GM23248 (cell line): ENCODE measurements around the gene FNDC3B. TPM values are rescaled to one million over a fixed set of nuclear protein-coding genes. Genes with fewer than 3 reads are reported as not detected.

Experiments used
- DNase-seq: peaks from one replicate; pipeline ENCODE4 v3.0.0-alpha.2; 2015
- H2AFZ ChIP-seq: fragments of 200-600 bp; sonication (generic); 2 replicates; pipeline ENCODE4 v1.6.1; 2016; ENCODE audit warnings: antibody characterized with exemption
- H3F3A ChIP-seq: fragments of 200-600 bp; sonication (generic); 2 replicates; pipeline ENCODE4 v1.6.1; 2016; ENCODE audit warnings: mild to moderate bottlenecking, antibody characterized with exemption, mixed run types; ENCODE audit not compliant: insufficient read depth
- H3K27ac ChIP-seq: fragments of 200-600 bp; sonication (generic); 2 replicates; pipeline ENCODE4 v1.5.1; 2016; ENCODE audit warnings: mild to moderate bottlenecking
- H3K27me3 ChIP-seq: fragments of 200-600 bp; sonication (generic); replicated peaks from 2 replicates; pipeline ENCODE4 v1.6.1; 2016; ENCODE audit warnings: mild to moderate bottlenecking; ENCODE audit not compliant: insufficient read depth
- H3K36me3 ChIP-seq: fragments of 200-600 bp; sonication (generic); 2 replicates; pipeline ENCODE4 v1.6.1; 2016; ENCODE audit warnings: low read depth, mild to moderate bottlenecking
- H3K4me1 ChIP-seq: fragments of 200-600 bp; sonication (generic); 2 replicates; pipeline ENCODE4 v1.6.1; 2016; ENCODE audit warnings: mild to moderate bottlenecking; ENCODE audit not compliant: insufficient read depth
- H3K4me2 ChIP-seq: fragments of 200-600 bp; sonication (generic); one replicate; pipeline ENCODE4 v1.6.1; 2016; ENCODE audit warnings: mild to moderate bottlenecking; ENCODE audit not compliant: unreplicated experiment
- H3K4me3 ChIP-seq: fragments of 200-600 bp; sonication (generic); 2 replicates; pipeline ENCODE4 v1.5.1; 2016; ENCODE audit warnings: mild to moderate bottlenecking
- H3K79me2 ChIP-seq: fragments of 200-600 bp; sonication (generic); 2 replicates; pipeline ENCODE4 v1.6.1; 2016; ENCODE audit warnings: mild to moderate bottlenecking; ENCODE audit not compliant: insufficient read depth
- H3K9ac ChIP-seq: fragments of 200-600 bp; sonication (generic); 2 replicates; pipeline ENCODE4 v1.6.1; 2016; ENCODE audit warnings: mild to moderate bottlenecking
- H3K9me2 ChIP-seq: fragments of 200-600 bp; sonication (generic); 2 replicates; pipeline ENCODE4 v1.6.1; 2016; ENCODE audit warnings: mixed run types, mild to moderate bottlenecking, moderate library complexity; ENCODE audit not compliant: insufficient read depth
- H3K9me3 ChIP-seq: fragments of 200-600 bp; sonication (generic); one replicate; pipeline ENCODE4 v1.6.1; 2017; ENCODE audit warnings: low read depth
- H4K20me1 ChIP-seq: fragments of 200-600 bp; sonication (generic); 2 replicates; pipeline ENCODE4 v1.6.0; 2016; ENCODE audit not compliant: insufficient read depth
- EZH2 ChIP-seq: fragments of 200-600 bp; sonication (generic); IDR thresholded peaks from 2 replicates; pipeline ENCODE4 v1.6.1; 2018; ENCODE audit warnings: antibody characterized with exemption, mild to moderate bottlenecking; ENCODE audit not compliant: insufficient read depth, poor library complexity, severe bottlenecking
- EZH2phosphoT487 ChIP-seq: fragments of 200-600 bp; sonication (generic); IDR thresholded peaks from 2 replicates; pipeline ENCODE4 v1.6.1; 2018; ENCODE audit warnings: antibody characterized with exemption, moderate library complexity, mild to moderate bottlenecking, low read depth; ENCODE audit not compliant: insufficient read depth
- WGBS, 2 experiments: methylation state at CpG; one replicate each; pipeline ENCODE4 v1.1.6; 2015 to 2017; ENCODE audit warnings: low lambda C conversion rate in 2 of 2, low coverage in 1 of 2; ENCODE audit errors: missing lambda C conversion rate in 2 of 2; 5-methylcytosine and 5-hydroxymethylcytosine counted together
- in situ Hi-C: fragments of 300-500 bp; cut with MboI; formaldehyde crosslinking; loops from 2 replicates; pipeline ENCODE4 v1.15.0; 2020
- polyA plus RNA-seq: library from polyadenylated mRNA; unstranded; fragments of >200 nt; fragmentation: Nextera tagmentation; extraction: Ambion mirVana; gene quantifications from 2 replicates; pipeline ENCODE4 v1.2.1, GENCODE V29; 2016
- total RNA-seq: library from RNA; depleted of rRNA; stranded (reverse); fragments of >200 nt; shearing (Covaris generic); gene quantifications from 2 replicates; pipeline ENCODE4 v1.2.3, GENCODE V29; 2014

FNDC3B gene
- total and polyA plus RNA-seq, 2 experiments from 2014 or later = 85.5 to 123 TPM

- no peak overlapping the region for H2AFZ ChIP-seq
- 35 to 36% methylated on average over 6 of the region's 6 CpGs for WGBS, 2 experiments
- no peaks in the 10 kb centered on the region for H3K9me2 ChIP-seq
- no peak overlapping the region for H3K4me3 ChIP-seq
- no peaks in the 10 kb centered on the region for H3K9me3 ChIP-seq
- H4K20me1 ChIP-seq = no peaks in the 10 kb centered on the region
- H3F3A ChIP-seq = peaks cover 55% of the 10 kb centered on the region
- peaks cover 50% of the 10 kb centered on the region for H3K79me2 ChIP-seq
- H3K27me3 ChIP-seq = no peaks in the 10 kb centered on the region
- peak; percentile 49 for DNase-seq
- H3K4me2 ChIP-seq = no peak overlapping the region
- TF ChIP-seq EZH2phosphoT487 (no peak), EZH2 (no peak)
- H3K4me1 ChIP-seq = peaks cover 18% of the 10 kb centered on the region
- in situ Hi-C loops = no loop called here
- peaks cover 61% of the 10 kb centered on the region for H3K36me3 ChIP-seq
- H3K9ac ChIP-seq = peak overlapping the region; percentile 8; the same call in 1 of the 2 replicates
- peak overlapping the region; percentile 11; the same call in 1 of the 2 replicates for H3K27ac ChIP-seq
Observed at GRCh38 chr3:172312001-172312400, 272.6 kb downstream of the FNDC3B start.

- H3K4me1 ChIP-seq = peaks cover 20% of the 10 kb centered on the region
- H3K4me2 ChIP-seq = no peak overlapping the region
- no peak for DNase-seq
- no peaks in the 10 kb centered on the region for H4K20me1 ChIP-seq
- H3K27ac ChIP-seq = peak overlapping the region; percentile 11
- H3K36me3 ChIP-seq = peaks cover 56% of the 10 kb centered on the region
- no peaks in the 10 kb centered on the region for H3K27me3 ChIP-seq
- no peak overlapping the region for H2AFZ ChIP-seq
- H3K79me2 ChIP-seq = peaks cover 50% of the 10 kb centered on the region
- no peaks in the 10 kb centered on the region for H3K9me3 ChIP-seq
- TF ChIP-seq EZH2phosphoT487 (no peak), EZH2 (no peak)
- H3K9me2 ChIP-seq = no peaks in the 10 kb centered on the region
- no peak overlapping the region for H3K4me3 ChIP-seq
- no peak overlapping the region for H3K9ac ChIP-seq
- peaks cover 59% of the 10 kb centered on the region for H3F3A ChIP-seq
- in situ Hi-C loops = no loop called here
- 84 to 88% methylated on average over 5 of the region's 5 CpGs for WGBS, 2 experiments
Observed at GRCh38 chr3:172312711-172313110, 273.3 kb downstream of the FNDC3B start.

GRCh38 chr3:172313671-172314070 lies 274.3 kb downstream of the FNDC3B start:
- Histone ChIP-seq H3K4me3 (no peak overlapping the region), H3K4me2 (no peak overlapping the region), H4K20me1 (no peaks in the 10 kb centered on the region), H3K27me3 (no peaks in the 10 kb centered on the region), H3K9me2 (no peaks in the 10 kb centered on the region), H3K79me2 (peaks cover 48% of the 10 kb centered on the region), H3K9ac (no peak overlapping the region), H3K4me1 (peaks cover 29% of the 10 kb centered on the region), H3K36me3 (peaks cover 46% of the 10 kb centered on the region), H2AFZ (no peak overlapping the region), H3K27ac (no peak overlapping the region), H3F3A (peaks cover 67% of the 10 kb centered on the region), H3K9me3 (no peaks in the 10 kb centered on the region)
- in situ Hi-C loops = no loop called here
- no peak for TF ChIP-seq EZH2phosphoT487
- no peak for TF ChIP-seq EZH2
- no peak for DNase-seq
- WGBS, 2 experiments = 79 to 81% methylated on average over 3 of the region's 3 CpGs

GRCh38 chr3:172314591-172315160 lies 275.3 kb downstream of the FNDC3B start:
- no peak for DNase-seq
- Histone ChIP-seq H2AFZ (no peak overlapping the region), H3K4me2 (no peak overlapping the region), H3K36me3 (peaks cover 38% of the 10 kb centered on the region), H3F3A (peaks cover 73% of the 10 kb centered on the region), H3K9me3 (no peaks in the 10 kb centered on the region), H3K79me2 (peaks cover 40% of the 10 kb centered on the region), H4K20me1 (no peaks in the 10 kb centered on the region), H3K9me2 (no peaks in the 10 kb centered on the region), H3K27ac (no peak overlapping the region), H3K4me1 (peaks cover 37% of the 10 kb centered on the region), H3K9ac (no peak overlapping the region), H3K27me3 (no peaks in the 10 kb centered on the region), H3K4me3 (no peak overlapping the region)
- in situ Hi-C loops = no loop called here
- TF ChIP-seq EZH2 (no peak), EZH2phosphoT487 (no peak)
- 98 to 99% methylated on average over 8 of the region's 8 CpGs for WGBS, 2 experiments
